NT2/D1 (cell line): ENCODE data around the gene C1orf21.

Source experiments
- SUZ12 ChIP-seq: IDR thresholded peaks from 2 replicates; pipeline ENCODE4 v1.6.1; 2011; ENCODE audit not compliant: insufficient read length, insufficient read depth; ENCODE audit errors: extremely low read depth
- YY1 ChIP-seq: IDR thresholded peaks from 2 replicates; pipeline ENCODE4 v1.6.1; 2011; ENCODE audit not compliant: insufficient read length, insufficient read depth
- ZNF274 ChIP-seq: IDR thresholded peaks from 2 replicates; pipeline ENCODE4 v1.6.1; 2011; ENCODE audit warnings: mild to moderate bottlenecking, low read depth, low read length

DNA sequence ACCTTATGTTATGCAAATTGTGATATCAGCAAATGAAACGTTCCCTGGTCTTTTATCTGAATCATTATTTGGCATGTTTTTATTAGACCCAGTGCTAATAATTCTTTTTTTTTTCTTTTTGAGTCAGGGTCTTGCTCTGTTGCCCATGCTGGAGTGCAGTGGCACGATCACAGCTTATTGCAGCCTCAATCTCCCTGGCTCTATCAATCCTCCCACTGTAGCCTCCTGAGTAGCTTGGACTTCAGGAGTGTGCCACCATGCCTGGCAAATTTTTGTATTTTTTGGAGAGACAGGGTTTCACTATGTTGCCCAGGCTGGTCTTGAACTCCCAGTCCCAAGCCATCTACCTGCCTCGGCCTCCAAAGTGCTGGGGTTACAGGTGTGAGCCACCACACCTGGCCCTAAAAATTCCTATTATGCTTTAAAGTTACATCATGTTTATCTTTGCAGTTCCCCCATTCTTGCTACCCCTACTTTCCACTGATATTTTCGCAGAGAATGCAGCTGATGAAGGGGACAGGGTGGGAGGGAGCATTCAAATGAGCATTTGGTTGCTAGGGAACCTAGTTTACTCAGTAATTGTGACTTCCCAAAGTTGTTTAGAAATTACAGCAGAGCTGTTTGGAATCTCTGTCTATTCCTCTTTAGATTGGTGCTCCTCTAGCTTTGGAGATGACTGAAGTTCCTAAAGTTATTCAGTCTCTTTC, 18.4 kb downstream of the C1orf21 start:
- TF ChIP-seq ZNF274, result no peak
- TF ChIP-seq SUZ12, result no peak
- TF ChIP-seq YY1, result no peak
